Karpas-422 (cell line): ENCODE results near the gene GNA12. TPM values are rescaled to one million over a fixed set of nuclear protein-coding genes. Genes with fewer than 3 reads are reported as not detected.
A peak's percentile ranks its signal among the peaks of the same experiment; 100 is the strongest.

Experiments
- DNase-seq: peaks from one replicate; pipeline ENCODE4 v3.0.0-alpha.2; 2015
- H2AFZ ChIP-seq: fragments of 200-600 bp; sonication (generic); 2 replicates; pipeline ENCODE4 v1.6.1; 2014; ENCODE audit warnings: antibody characterized with exemption, low read length, mixed read lengths
- H3K27ac ChIP-seq: fragments of 200-600 bp; sonication (generic); 2 replicates; pipeline ENCODE4 v1.5.1; 2014; ENCODE audit warnings: mild to moderate bottlenecking, low read length, moderate library complexity
- H3K27me3 ChIP-seq: fragments of 200-600 bp; sonication (generic); 2 replicates; pipeline ENCODE4 v1.6.1; 2014; ENCODE audit warnings: low read length, mixed read lengths
- H3K36me3 ChIP-seq: fragments of 200-600 bp; sonication (generic); 2 replicates; pipeline ENCODE4 v1.6.1; 2014; ENCODE audit warnings: low read length, mixed read lengths; ENCODE audit not compliant: insufficient read depth
- H3K4me1 ChIP-seq: fragments of 200-600 bp; sonication (generic); 2 replicates; pipeline ENCODE4 v1.6.1; 2014; ENCODE audit warnings: mild to moderate bottlenecking, low read length, mixed read lengths
- H3K4me2 ChIP-seq: fragments of 200-600 bp; sonication (generic); 2 replicates; pipeline ENCODE4 v1.6.1; 2014; ENCODE audit warnings: low read length, low read depth, mild to moderate bottlenecking; ENCODE audit not compliant: poor library complexity, severe bottlenecking
- H3K4me3 ChIP-seq: fragments of 200-600 bp; sonication (generic); 2 replicates; pipeline ENCODE4 v1.5.1; 2014; ENCODE audit warnings: mild to moderate bottlenecking, antibody characterized with exemption, low read length, mixed read lengths
- H3K79me2 ChIP-seq: fragments of 200-600 bp; sonication (generic); 2 replicates; pipeline ENCODE4 v1.6.1; 2014; ENCODE audit warnings: mild to moderate bottlenecking, low read length, mixed read lengths
- H3K9ac ChIP-seq: fragments of 200-600 bp; sonication (generic); 2 replicates; pipeline ENCODE4 v1.6.0; 2014; ENCODE audit warnings: low read length
- H3K9me2 ChIP-seq: fragments of 200-600 bp; sonication (generic), shearing (Covaris generic); replicated peaks from 2 replicates; pipeline ENCODE4 v1.6.0; 2014; ENCODE audit warnings: mild to moderate bottlenecking, low read length, moderate library complexity; ENCODE audit not compliant: insufficient read depth
- H3K9me3 ChIP-seq: fragments of 300-700, 200-600 bp; sonication (generic); 2 replicates; pipeline ENCODE4 v1.6.1; 2014; ENCODE audit warnings: low read length, mixed read lengths
- H4K20me1 ChIP-seq: fragments of 200-600 bp; sonication (generic); 2 replicates; pipeline ENCODE4 v1.6.1; 2014; ENCODE audit warnings: mild to moderate bottlenecking, antibody characterized with exemption, low read length, low read depth; ENCODE audit not compliant: insufficient read depth
- total RNA-seq: library from RNA; depleted of rRNA; stranded (reverse); fragments of >200 nt; shearing (Covaris generic); gene quantifications from 2 replicates; pipeline ENCODE4 v1.2.3, GENCODE V29; 2014; ENCODE audit warnings: low replicate concordance; rRNA removed

GNA12 gene, protein sequence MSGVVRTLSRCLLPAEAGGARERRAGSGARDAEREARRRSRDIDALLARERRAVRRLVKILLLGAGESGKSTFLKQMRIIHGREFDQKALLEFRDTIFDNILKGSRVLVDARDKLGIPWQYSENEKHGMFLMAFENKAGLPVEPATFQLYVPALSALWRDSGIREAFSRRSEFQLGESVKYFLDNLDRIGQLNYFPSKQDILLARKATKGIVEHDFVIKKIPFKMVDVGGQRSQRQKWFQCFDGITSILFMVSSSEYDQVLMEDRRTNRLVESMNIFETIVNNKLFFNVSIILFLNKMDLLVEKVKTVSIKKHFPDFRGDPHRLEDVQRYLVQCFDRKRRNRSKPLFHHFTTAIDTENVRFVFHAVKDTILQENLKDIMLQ
- 3.1 and 8.1 TPM in 2 replicates for total RNA-seq

DNA sequence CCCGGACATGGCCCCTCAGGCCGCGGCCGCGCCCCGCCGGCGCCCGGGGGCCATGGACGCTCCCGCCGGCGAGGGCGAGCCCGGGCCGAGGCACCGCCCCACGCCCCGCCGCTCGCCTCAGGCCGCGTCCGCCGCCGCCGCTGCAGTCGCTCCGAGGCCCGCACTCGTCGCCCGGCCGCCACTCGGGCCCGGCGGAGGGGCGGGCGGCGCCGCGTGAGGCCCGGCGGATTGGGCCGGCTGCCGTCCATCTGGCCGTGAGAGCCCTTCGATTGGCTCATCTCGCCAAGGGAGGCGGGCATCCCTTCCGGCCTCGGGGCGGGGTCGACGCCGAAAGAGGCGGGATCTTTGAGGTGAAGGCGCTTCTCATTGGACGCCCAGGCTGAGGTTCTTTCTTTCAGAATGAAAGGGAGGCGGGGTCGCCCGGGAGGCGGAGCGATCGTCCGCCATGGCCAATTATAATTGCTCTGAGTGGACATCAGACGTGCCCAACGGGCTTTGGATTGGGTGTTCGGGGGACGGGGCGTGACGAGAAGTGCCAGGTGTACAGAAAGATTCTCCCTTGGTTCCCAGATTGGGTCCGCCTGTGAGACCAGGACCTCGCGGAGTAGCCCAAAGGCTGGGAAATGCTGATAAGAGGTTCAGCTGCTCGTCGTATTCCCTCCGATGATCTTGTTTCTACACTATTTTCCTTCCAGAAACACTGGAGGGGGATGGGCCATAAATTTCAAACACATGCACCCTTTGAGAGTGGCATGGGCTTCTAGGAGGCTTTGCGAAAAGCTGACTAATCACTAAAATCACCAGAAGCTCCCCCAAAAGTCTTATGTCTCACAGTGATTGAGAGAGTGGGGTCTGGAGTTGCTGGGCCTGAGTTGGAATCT, at the start of gene GNA12:
GNA12 (minus strand) TSS at position 156 of the 881 bp plus-strand sequence; CDS start at position 9, 147 bp downstream.
- H3K27ac ChIP-seq: no peak within 1 kb of the TSS
- H3K79me2 ChIP-seq: no peaks in the 10 kb centered on the region
- H4K20me1 ChIP-seq: no peaks in the 10 kb centered on the region
- H3K9ac ChIP-seq: peak within 1 kb of the TSS; percentile 64
- DNase-seq: peak; percentile 98
- H3K27me3 ChIP-seq: no peaks in the 10 kb centered on the region
- H3K9me2 ChIP-seq: no peaks in the 10 kb centered on the region
- H3K4me1 ChIP-seq: peaks cover 9% of the 10 kb centered on the region
- peak within 1 kb of the TSS; percentile 91 for H3K4me2 ChIP-seq
- H3K4me3 ChIP-seq: peak within 1 kb of the TSS; percentile 69
- peak within 1 kb of the TSS; percentile 100 for H2AFZ ChIP-seq
- no peaks in the 10 kb centered on the region for H3K36me3 ChIP-seq
- H3K9me3 ChIP-seq: no peaks in the 10 kb centered on the region

DNA sequence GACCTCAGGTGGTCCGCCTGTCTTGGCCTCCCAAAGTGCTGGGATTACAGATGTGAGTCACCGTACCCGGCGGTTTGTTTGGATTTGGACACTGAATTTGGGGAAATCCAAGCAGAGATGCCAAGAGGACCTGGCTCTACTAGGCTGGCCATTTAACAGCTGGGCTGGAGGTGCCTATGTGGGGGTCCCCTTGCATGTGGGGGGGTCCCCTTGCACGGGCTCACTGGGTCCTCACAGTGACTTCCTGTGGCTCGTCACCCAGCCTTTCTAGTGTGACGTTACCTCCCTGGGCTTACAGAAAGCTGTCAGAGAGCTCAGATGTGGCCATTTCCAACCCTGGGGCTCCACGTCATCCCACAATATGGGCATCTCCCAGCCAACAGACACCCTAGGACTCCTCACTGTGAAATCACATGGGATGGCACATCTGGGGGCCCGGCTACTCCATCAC, 49.3 kb upstream of the GNA12 start:
- no peak overlapping the region for H3K4me2 ChIP-seq
- no peak overlapping the region for H3K27ac ChIP-seq
- H3K27me3 ChIP-seq: no peaks in the 10 kb centered on the region
- H3K4me3 ChIP-seq: no peak overlapping the region
- no peaks in the 10 kb centered on the region for H4K20me1 ChIP-seq
- no peak for DNase-seq
- H3K9me3 ChIP-seq: no peaks in the 10 kb centered on the region
- no peak overlapping the region for H3K9ac ChIP-seq
- no peaks in the 10 kb centered on the region for H3K9me2 ChIP-seq
- H3K4me1 ChIP-seq: peaks cover 23% of the 10 kb centered on the region
- H2AFZ ChIP-seq: no peak overlapping the region
- H3K79me2 ChIP-seq: no peaks in the 10 kb centered on the region
- no peaks in the 10 kb centered on the region for H3K36me3 ChIP-seq

DNA sequence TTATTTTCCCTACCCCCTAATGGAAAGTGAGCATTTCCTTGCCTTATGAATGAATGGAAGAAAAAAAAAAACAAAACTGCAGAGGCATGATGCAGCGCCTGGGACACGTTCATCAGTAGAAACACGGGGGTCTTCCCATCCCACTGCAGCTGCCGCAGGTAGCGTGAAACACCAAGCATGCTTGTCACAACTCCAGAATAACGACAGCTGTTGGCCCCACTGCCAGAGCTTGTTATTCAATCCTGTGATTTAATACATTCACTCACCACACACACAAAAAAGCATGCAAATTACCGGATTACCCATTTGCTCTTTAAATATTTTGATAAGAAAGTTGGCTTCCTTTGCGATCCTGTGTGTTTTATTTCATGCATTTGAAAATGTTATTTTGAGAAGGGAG, 48.4 kb upstream of the GNA12 start:
- no peak overlapping the region for H3K27ac ChIP-seq
- no peaks in the 10 kb centered on the region for H4K20me1 ChIP-seq
- no peak overlapping the region for H3K4me3 ChIP-seq
- no peak overlapping the region for H3K9ac ChIP-seq
- H3K79me2 ChIP-seq: no peaks in the 10 kb centered on the region
- H3K9me3 ChIP-seq: no peaks in the 10 kb centered on the region
- DNase-seq: no peak
- peaks cover 23% of the 10 kb centered on the region for H3K4me1 ChIP-seq
- no peaks in the 10 kb centered on the region for H3K27me3 ChIP-seq
- no peak overlapping the region for H2AFZ ChIP-seq
- no peaks in the 10 kb centered on the region for H3K9me2 ChIP-seq
- H3K36me3 ChIP-seq: no peaks in the 10 kb centered on the region
- peak overlapping the region; percentile 51 for H3K4me2 ChIP-seq

DNA sequence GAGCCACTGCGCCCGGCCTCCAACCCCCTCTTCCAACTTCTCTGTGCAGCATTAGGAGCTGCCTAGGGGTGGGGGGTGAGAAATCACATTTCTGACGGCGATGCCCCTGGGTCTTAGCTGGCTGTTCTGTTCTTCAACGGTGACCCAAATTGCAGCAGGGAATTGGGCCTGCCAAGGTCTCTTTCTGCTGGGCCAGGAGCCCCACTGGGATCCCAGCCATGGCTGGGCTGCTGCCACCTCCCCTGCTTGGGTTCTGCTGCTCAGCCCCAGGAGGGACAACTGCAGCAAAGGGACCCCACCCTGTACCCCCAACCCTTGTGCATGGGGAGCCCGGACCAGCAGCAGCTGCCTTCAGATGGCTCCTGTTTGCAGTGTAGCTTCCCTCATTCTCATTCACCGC, 43.7 kb upstream of the GNA12 start:
- DNase-seq: no peak
- H3K9me3 ChIP-seq: no peaks in the 10 kb centered on the region
- H3K27me3 ChIP-seq: no peaks in the 10 kb centered on the region
- no peak overlapping the region for H3K27ac ChIP-seq
- no peaks in the 10 kb centered on the region for H4K20me1 ChIP-seq
- H3K4me3 ChIP-seq: no peak overlapping the region
- peaks cover 6% of the 10 kb centered on the region for H3K4me1 ChIP-seq
- no peak overlapping the region for H3K9ac ChIP-seq
- no peak overlapping the region for H3K4me2 ChIP-seq
- no peak overlapping the region for H2AFZ ChIP-seq
- no peaks in the 10 kb centered on the region for H3K79me2 ChIP-seq
- H3K9me2 ChIP-seq: no peaks in the 10 kb centered on the region
- H3K36me3 ChIP-seq: no peaks in the 10 kb centered on the region

DNA sequence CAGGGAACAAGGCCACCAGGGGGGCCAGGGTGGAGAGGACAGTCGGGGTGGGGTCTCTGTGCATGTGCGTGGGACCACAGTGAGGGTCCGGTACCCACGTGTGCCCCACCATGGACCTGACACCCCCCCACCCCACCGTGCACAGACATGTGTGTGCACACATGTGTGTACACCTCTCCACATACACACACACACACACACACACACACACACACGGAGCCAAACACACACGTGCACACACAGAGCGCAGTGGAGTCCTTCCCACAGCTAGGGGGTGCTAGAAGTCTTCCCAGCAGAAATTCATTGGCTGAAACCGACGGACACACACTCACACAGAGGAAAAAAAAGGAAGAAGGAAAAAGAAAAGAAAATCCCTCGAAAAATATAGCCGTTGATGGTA, 42.8 kb upstream of the GNA12 start:
- DNase-seq: peak; percentile 88

DNA sequence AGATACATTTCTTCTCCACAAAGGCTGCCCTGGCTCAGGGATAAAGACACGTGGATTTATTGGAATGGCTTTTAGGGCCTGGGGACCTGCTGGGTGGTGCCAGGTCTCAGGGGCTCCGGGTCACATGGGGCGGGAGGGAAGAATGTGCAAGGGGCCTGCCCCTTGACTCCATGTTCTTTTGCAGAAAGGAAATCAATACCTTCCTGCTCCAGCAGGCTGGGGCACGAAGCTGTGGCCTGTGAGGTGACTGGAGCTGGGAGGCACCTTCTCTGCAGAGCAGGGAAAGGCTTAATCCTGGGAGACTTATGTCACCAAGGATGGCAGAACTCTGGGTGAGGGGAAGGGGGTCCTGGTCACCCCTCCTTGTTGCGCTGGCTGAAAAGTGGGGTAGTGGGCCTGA, 42.3 kb upstream of the GNA12 start:
- Histone ChIP-seq H3K27me3 (no peaks in the 10 kb centered on the region), H4K20me1 (no peaks in the 10 kb centered on the region), H3K9me3 (no peaks in the 10 kb centered on the region), H2AFZ (no peak overlapping the region), H3K9me2 (no peaks in the 10 kb centered on the region), H3K4me3 (no peak overlapping the region), H3K4me2 (no peak overlapping the region), H3K4me1 (no peaks in the 10 kb centered on the region), H3K9ac (no peak overlapping the region), H3K36me3 (no peaks in the 10 kb centered on the region), H3K79me2 (no peaks in the 10 kb centered on the region), H3K27ac (no peak overlapping the region)
- DNase-seq: no peak

More for the DNA sequence above, 42.8 kb upstream of the GNA12 start:
- H3K27me3 ChIP-seq: no peaks in the 10 kb centered on the region
- H3K4me3 ChIP-seq: no peak overlapping the region
- no peaks in the 10 kb centered on the region for H3K4me1 ChIP-seq
- no peaks in the 10 kb centered on the region for H3K9me2 ChIP-seq
- H3K9me3 ChIP-seq: no peaks in the 10 kb centered on the region
- H3K9ac ChIP-seq: no peak overlapping the region
- H3K4me2 ChIP-seq: no peak overlapping the region
- H3K36me3 ChIP-seq: no peaks in the 10 kb centered on the region
- no peak overlapping the region for H3K27ac ChIP-seq
- no peaks in the 10 kb centered on the region for H3K79me2 ChIP-seq
- H4K20me1 ChIP-seq: no peaks in the 10 kb centered on the region
- no peak overlapping the region for H2AFZ ChIP-seq

DNA sequence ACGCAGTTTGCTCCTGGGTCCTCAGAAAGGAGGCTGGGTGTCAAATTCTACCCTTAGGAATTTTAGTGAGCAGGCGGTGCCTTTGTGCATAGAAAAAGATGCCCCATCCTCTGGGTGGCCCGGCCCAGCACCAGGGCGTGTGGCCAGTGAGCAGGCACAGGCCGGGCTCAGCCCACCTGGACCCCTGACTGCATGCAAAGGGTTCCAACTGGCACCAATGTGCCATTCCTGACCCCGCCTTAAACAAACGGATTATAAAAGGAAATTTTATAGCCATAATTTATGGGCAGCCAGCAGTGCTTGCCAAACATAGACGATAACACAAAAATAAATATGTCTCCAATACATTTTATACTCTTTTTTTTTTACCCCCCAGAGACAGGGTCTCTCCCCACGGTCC, 40.1 kb upstream of the GNA12 start:
- H2AFZ ChIP-seq: no peak overlapping the region
- no peak for DNase-seq
- no peaks in the 10 kb centered on the region for H3K4me1 ChIP-seq
- H3K9me2 ChIP-seq: no peaks in the 10 kb centered on the region
- no peaks in the 10 kb centered on the region for H3K79me2 ChIP-seq
- no peaks in the 10 kb centered on the region for H3K27me3 ChIP-seq
- H3K36me3 ChIP-seq: no peaks in the 10 kb centered on the region
- H3K9me3 ChIP-seq: no peaks in the 10 kb centered on the region
- no peak overlapping the region for H3K27ac ChIP-seq
- H4K20me1 ChIP-seq: no peaks in the 10 kb centered on the region
- no peak overlapping the region for H3K9ac ChIP-seq
- H3K4me3 ChIP-seq: no peak overlapping the region
- no peak overlapping the region for H3K4me2 ChIP-seq

DNA sequence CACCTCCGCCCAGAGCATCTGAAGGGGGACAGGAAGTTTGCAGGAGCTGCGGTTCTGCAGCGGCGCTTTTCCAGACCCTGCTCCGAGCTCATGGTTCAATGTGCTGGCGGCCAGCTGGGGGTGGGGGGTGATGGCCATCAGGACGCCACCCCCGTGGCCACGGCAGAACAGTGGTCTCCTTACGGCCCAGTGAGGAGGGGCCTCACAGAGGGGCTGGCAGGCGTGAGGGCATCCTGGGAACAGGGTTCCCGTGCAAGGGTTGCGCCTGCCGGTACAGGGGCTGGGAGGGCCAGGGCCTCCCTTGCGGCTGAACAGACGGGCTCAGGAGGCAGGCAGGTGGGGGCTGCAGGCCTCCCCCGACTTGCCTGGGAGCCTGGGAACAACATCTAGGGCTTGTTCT, 39.0 kb upstream of the GNA12 start:
- no peaks in the 10 kb centered on the region for H3K9me2 ChIP-seq
- H3K4me3 ChIP-seq: no peak overlapping the region
- H2AFZ ChIP-seq: no peak overlapping the region
- no peak overlapping the region for H3K9ac ChIP-seq
- no peaks in the 10 kb centered on the region for H3K4me1 ChIP-seq
- no peaks in the 10 kb centered on the region for H4K20me1 ChIP-seq
- H3K27me3 ChIP-seq: no peaks in the 10 kb centered on the region
- no peaks in the 10 kb centered on the region for H3K36me3 ChIP-seq
- no peak for DNase-seq
- H3K27ac ChIP-seq: no peak overlapping the region
- no peak overlapping the region for H3K4me2 ChIP-seq
- no peaks in the 10 kb centered on the region for H3K9me3 ChIP-seq
- no peaks in the 10 kb centered on the region for H3K79me2 ChIP-seq
